ENCODE data around the gene ZDHHC11B.
"Not testable (repeated sequence)": the region's sequence is repeated elsewhere in the genome, so short reads cannot be mapped to it uniquely, and the experiment has no call there.

- not testable (repeated sequence) for TF ChIP-seq CTCF (IDR thresholded peaks at IDR 0.05; ENCODE audit: low read depth, low read length); EZH2phosphoT487 (IDR thresholded peaks at IDR 0.05; ENCODE audit: low read depth)
Observed at GRCh38 chr5:754143-754632, 30.3 kb downstream of the ZDHHC11B start.

Data from OCI-LY3 (cell line).